Brain microvascular endothelial cell (primary cell): ENCODE results near the gene CATSPERB.
"Not testable (repeated sequence)": the region's sequence is repeated elsewhere in the genome, so short reads cannot be mapped to it uniquely, and the experiment has no call there.

Experiments
- DNase-seq: peaks from one replicate; pipeline ENCODE4 v3.0.0-alpha.2; 2020
- H3K27ac ChIP-seq: fragments of 250-450 bp; sonication (Bioruptor Pico); 2 replicates; pipeline ENCODE4 v1.5.1; 2020; ENCODE audit warnings: mild to moderate bottlenecking, moderate library complexity
- H3K27me3 ChIP-seq: fragments of 250-450 bp; sonication (Bioruptor Pico); replicated peaks from 2 replicates; pipeline ENCODE4 v1.5.1; 2020; ENCODE audit warnings: mild to moderate bottlenecking
- H3K36me3 ChIP-seq: fragments of 250-450 bp; sonication (Bioruptor Pico); replicated peaks from 2 replicates; pipeline ENCODE4 v1.5.1; 2020; ENCODE audit warnings: mild to moderate bottlenecking
- H3K4me3 ChIP-seq: 2 replicates; pipeline ENCODE4 v1.5.1; 2011; ENCODE audit warnings: low read depth, mild to moderate bottlenecking, control low read depth, low read length, moderate library complexity
- CTCF ChIP-seq: IDR thresholded peaks from 2 replicates; pipeline ENCODE4 v1.5.1; 2011; ENCODE audit warnings: low read depth, mild to moderate bottlenecking, moderate library complexity, low read length, control low read depth, inconsistent platforms; ENCODE audit errors: missing control alignments
- in situ Hi-C: cut with HindIII; loops from 2 replicates; pipeline ENCODE4 v1.10.0; 2017; ENCODE audit warnings: low sequenced_read_pairs, low pct_ligation_motif_present

Gene CATSPERB

GRCh38 chr14:91693346-91693745 is 38.5 kb downstream of the CATSPERB start:
- no peak for DNase-seq
- in situ Hi-C loops, result no loop called here

GRCh38 chr14:91692075-91692474 is 39.8 kb downstream of the CATSPERB start:
- DNase-seq, result no peak
- H3K4me3 ChIP-seq, result no peak overlapping the region
- no peaks in the 10 kb centered on the region for H3K27me3 ChIP-seq
- TF ChIP-seq CTCF, result no peak
- in situ Hi-C loops, result no loop called here
- H3K36me3 ChIP-seq, result no peaks in the 10 kb centered on the region
- no peak overlapping the region for H3K27ac ChIP-seq

More at GRCh38 chr14:91693346-91693745, 38.5 kb downstream of the CATSPERB start:
- Histone ChIP-seq H3K27me3 (no peaks in the 10 kb centered on the region), H3K36me3 (no peaks in the 10 kb centered on the region), H3K4me3 (no peak overlapping the region), H3K27ac (no peak overlapping the region)
- no peak for TF ChIP-seq CTCF

- H3K36me3 ChIP-seq, result no peaks in the 10 kb centered on the region
- DNase-seq, result no peak
- in situ Hi-C loops, result no loop called here
- no peaks in the 10 kb centered on the region for H3K27me3 ChIP-seq
- no peak overlapping the region for H3K27ac ChIP-seq
- TF ChIP-seq CTCF, result no peak
- H3K4me3 ChIP-seq, result no peak overlapping the region
Observed at GRCh38 chr14:91689608-91690007, 42.3 kb downstream of the CATSPERB start.

GRCh38 chr14:91687436-91687835 is 44.5 kb downstream of the CATSPERB start:
- H3K36me3 ChIP-seq, in situ Hi-C loops: not testable (repeated sequence)

GRCh38 chr14:91685600-91685999 is 46.3 kb downstream of the CATSPERB start:
- in situ Hi-C loops, result no loop called here
- Histone ChIP-seq H3K27ac (no peak overlapping the region), H3K36me3 (no peaks in the 10 kb centered on the region), H3K27me3 (no peaks in the 10 kb centered on the region), H3K4me3 (no peak overlapping the region)
- DNase-seq, result no peak
- no peak for TF ChIP-seq CTCF

More at GRCh38 chr14:91687436-91687835, 44.5 kb downstream of the CATSPERB start:
- H3K27me3 ChIP-seq, DNase-seq, H3K27ac ChIP-seq, H3K4me3 ChIP-seq: not testable (repeated sequence)

- in situ Hi-C loops, result no loop called here
- no peak for DNase-seq
Observed at GRCh38 chr14:91681893-91682563, 49.9 kb downstream of the CATSPERB start.

More at GRCh38 chr14:91681893-91682563, 49.9 kb downstream of the CATSPERB start:
- no peak overlapping the region for H3K4me3 ChIP-seq
- H3K27ac ChIP-seq, result no peak overlapping the region
- no peaks in the 10 kb centered on the region for H3K36me3 ChIP-seq
- H3K27me3 ChIP-seq, result no peaks in the 10 kb centered on the region
- TF ChIP-seq CTCF, result no peak
